ENCODE measurements around the gene ATP13A2.

Gene ATP13A2

DNA sequence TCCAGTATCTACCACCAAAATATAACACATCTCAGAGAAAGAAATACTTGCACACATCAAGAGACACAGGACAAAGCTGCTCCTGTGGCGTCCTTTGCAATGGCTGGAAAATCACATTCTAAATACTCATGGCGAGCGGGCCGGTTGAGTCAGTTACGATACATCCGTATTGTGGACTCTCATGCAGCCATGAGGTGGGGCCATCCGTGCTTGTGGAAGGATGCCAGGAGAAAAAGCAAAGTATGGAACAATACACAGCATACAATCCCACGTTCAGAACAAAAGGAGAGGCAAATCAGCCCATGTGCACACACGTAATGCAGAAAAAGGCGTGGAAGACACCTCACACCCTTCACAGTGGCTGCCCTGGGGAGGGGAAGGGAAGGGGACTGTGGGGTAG, 13.1 kb downstream of the ATP13A2 start:
- DNase-seq, result no peak

GRCh38 chr1:16996845-16997244, 14.9 kb downstream of the ATP13A2 start:
- DNase-seq, result no peak

- DNase-seq, result no peak
Observed at GRCh38 chr1:16993521-16994038, 18.1 kb downstream of the ATP13A2 start.

GRCh38 chr1:16992675-16993074, 19.1 kb downstream of the ATP13A2 start:
- DNase-seq, result no peak

DNA sequence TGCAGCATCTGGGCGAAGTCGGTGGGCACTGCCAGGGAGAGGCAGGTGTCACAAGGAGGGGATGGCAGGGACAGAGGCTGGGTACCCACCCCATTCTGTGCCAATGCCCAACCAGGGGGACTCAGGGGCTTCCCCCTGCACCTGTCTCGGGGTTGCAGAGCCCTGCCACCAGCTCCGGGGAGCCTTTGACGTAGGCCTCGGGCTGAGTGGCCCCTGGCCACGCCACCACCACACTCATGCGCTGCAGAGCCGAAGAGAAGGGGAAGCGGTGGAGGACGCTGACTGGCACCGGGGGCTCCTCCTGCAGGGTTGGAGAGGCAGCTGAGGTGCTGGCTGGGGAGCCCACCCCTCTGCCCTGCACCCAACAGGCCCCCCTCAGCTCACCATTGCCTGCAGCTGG, 19.6 kb downstream of the ATP13A2 start:
- DNase-seq, result no peak

- DNase-seq, result no peak
Observed at GRCh38 chr1:16991571-16991970, 20.2 kb downstream of the ATP13A2 start.

GRCh38 chr1:16989676-16990391, 21.9 kb downstream of the ATP13A2 start:
- DNase-seq, result no peak

- no peak for DNase-seq
Observed at GRCh38 chr1:16988210-16988609, 23.5 kb downstream of the ATP13A2 start.

GRCh38 chr1:16986962-16987361, 24.8 kb downstream of the ATP13A2 start:
- DNase-seq, result no peak

GRCh38 chr1:16986560-16986959, 25.2 kb downstream of the ATP13A2 start:
- DNase-seq, result no peak

DNA sequence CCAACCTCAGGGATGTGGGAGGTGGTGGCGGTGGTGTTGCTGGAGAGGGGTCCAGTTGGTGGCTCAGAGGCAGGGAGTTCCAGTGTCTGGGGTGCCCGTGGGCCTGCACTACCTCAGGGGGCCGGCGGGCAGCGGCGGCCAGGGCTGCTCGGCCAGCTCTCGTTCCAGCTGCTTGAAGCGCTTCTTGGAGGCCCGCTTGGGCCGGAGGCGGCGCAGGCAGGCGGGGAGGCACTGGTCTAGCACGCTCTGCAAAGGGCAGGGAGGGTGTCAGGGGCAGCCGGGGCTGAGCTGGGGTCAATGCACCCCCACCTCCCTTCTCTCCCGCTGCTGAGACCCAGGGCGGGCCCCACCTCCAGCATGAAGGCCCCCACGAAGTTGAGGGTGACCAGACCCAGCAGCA, 25.6 kb downstream of the ATP13A2 start:
- DNase-seq, result no peak

DNA sequence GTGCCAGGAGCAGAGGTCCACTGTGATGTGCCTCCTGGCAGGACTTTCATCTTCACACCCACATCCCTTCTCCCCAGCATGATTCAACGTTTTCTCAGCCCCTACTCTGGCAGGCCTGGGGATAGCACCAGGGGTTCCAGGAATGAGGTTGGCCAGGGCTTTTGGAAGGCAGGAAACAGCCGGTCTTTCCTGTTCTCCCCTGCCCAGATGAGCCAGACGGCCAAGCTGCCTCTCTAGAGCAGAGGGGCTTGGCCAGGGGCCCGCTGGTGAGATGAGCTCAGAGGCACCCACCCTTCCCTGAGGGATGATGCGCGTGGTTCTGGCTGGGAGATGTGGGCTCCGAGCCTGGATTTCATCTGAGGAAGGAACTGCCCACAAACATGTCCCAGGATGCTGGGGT, 27.0 kb downstream of the ATP13A2 start:
- no peak for DNase-seq

DNA sequence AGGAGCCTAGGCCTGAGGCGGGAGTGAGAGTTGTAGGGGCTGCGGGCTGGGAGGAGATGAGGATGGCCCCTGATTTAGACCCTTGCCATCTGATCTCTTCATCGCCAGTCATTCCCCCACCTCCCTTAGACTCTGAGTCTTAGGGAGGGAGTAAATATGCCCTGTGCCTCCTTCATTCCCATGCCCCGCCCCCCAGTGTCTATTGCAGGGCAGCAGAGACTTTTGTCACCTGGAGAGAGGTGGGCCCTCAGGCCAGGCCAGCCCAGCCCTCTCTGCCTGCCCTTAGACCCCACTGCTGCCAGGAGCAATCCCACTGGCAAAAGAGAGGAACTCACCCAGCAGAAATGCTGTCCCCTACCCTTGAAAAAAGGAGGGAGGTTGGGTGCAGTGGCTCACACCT, 28.1 kb downstream of the ATP13A2 start:
- no peak for DNase-seq

DNA sequence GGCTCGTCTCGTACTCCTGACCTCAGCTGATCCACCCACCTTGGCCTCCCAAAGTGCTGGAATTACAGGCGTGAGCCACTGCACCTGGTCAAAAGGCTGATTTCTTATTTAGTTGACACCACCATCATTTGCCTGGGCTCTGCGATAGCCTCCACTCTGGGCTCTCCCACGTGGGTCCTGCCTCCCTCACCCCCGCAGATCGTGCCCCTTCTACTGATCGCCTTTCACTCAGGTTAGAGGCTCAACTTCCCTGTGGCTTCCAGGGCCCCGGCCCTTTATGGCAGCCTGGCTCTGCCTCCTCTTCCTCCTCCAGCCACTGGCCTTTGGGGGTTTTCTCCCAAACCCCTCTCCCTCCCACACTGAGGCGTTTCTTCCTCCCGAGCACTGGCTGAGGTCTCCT, 28.8 kb downstream of the ATP13A2 start:
- DNase-seq, result no peak

- no peak for DNase-seq
Observed at GRCh38 chr1:16981269-16981849, 30.4 kb downstream of the ATP13A2 start.

DNA sequence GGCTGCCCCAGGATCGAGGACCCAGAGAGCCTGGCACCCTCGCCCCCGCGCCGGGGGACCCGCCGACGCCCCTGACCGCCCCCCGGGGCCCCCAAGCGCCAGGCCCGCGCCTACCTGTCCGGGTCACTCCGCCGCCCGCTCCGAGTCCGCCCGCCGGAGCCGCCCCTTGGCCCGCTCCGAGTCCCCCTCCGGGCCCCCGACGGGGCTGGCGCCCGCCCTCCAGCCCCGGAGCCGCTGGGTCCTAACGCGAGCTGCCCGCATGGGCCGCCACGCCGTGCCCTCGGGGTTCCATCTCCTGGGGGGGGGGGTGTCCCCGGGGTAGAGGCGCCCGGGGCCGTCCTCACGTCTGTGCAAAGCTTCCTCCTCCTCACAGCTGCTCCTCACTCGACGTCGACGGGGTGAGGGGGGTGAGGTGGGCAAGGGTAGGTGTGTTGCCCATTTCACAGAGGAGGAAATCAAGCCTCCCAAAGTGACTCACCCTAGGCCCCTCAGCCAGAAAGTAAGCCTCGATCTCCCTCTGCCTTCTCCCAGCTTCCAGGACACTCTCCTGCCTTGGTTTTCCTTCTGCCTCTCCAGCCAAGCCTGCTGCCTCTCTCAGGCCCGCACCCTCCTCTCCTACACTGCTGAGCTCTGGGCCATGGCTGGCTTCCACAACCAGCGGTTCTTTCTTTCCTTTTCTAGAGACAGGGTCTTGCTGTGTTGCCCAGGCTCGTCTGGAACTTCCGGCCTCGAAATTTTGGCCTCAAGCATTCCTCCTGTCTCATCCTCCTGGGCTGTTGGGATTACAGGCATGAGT, 31.1 kb downstream of the ATP13A2 start, which contains the start of gene MFAP2:
TSS of gene MFAP2 (minus strand) at position 148 of the 796 bp plus-strand sequence. CDS start 2,347 bp downstream, outside the sequence.
- no peak for DNase-seq

DNA sequence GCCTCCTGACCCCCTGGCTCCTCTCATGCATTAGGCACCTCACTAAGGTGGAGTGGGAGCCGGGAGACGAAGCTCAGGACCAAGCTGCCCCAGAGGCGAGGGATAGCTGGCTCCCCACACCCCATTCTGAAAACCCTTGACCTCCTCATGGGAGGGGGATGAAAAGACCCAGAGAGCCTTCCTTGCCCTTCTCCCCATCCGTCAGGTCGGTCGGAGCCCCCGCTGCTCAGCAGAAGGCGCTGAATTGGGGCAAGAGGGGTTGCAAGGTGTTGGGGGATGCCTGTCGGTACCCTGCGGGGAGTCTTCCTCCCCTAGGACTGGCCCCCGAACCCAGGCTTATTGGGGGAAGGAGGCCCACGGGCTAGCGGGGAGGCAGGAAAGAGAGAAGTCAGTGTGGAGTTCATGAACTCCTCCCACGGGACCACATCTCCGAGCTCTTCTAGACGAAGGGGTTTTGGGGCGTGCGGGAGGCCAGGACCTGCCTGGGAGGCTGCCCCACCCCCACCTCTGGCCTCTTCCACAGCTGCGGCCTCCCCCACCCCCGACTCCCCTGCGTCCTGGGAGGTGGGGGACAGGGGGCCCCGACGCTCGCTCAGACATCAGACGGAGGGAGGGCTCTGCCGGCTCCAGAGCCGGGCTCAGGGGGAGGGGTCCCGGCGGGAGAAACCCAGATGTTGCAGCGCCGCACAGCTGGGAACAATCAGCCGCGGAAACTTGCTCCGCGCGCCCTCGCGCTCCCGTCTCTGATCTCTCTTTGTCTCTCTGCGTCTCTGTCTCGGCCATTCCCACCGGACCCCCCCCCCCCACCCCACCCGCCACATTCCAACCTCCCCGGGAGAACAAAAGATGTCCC, 32.0 kb downstream of the ATP13A2 start:
- no peak for DNase-seq

DNA sequence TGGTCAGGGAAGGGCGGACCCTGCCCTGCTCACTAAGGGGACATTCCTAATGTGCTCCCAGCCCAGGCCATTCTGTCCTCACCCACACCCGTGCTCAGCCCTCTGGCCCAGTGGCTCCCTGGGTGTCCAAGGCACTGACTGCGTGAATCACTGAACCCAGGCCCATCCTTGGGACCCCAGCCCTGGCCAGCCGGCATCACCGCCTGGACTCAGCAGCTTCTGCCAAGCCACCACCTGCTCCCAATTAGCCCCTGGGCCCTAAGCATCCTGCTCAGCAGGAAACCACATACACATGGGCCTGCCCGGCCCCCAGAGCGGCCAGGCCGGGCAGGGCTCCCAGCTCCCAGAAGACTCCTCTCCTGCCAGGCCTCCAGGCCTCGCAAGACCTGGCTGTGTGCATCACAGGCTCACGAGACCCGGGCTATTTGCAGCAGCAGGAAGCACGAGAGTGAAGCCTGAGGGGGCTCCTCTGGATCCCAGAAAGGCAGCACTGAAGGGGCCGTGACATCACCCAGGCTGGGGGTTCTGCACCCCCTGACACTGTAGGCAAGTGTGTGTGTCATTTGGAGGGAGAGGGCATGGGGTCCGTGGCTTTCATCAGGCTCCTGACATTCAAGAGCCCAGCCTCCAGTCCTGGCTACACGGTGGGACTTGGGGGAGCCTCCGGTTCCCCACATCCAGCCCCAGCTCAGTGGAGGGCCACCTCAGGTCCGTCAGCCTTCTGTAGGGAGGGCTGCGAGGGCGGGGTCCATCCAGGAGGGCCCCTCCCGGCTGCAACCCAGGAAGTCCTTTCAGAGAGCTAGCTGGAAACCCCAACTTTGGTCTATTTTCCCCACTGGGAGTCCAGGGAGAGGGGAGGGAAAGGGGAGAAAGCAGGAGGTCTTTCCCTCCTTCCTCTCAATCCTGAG, 32.9 kb downstream of the ATP13A2 start:
- DNase-seq, result no peak

DNA sequence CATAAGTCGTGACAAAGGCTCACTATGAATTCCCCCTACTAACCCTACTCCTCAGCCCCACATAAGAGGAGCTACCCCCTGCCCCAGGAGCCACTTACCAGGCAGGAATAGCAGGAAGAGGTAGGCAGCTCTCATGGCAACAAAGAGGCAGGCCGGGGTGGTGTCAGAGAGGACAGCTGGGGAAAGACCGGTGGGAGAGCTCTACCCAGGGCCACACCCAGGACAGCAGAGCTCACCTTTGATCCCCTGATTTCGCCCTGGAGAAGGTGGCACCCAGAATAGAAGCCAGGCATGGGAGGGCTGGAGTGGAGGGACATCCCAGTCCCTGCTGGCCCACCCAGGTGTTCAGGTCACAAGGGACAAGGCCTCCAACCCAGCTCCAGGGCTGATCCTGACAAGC, 33.6 kb downstream of the ATP13A2 start:
- DNase-seq, result no peak

DNA sequence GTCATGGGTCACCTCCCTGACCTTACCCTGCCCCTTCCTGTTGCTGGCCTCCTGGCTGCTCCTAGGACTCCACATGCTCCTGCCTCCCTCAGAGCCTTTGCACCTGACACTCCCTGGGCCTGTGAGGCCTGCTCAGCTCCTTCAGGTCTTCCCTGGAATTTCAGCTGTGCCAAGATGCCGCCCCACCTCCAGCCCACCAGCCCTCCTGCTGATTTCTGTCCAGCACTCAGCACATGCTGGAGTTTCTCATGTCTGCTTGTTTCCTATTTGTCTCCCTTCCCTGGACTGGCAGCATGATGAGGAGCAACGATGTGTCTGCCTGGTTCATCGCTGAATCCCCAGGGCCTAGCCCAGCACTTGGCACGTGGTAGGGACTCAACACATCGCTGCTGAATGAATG, 34.4 kb downstream of the ATP13A2 start:
- no peak for DNase-seq

GRCh38 chr1:16976966-16977365, 34.8 kb downstream of the ATP13A2 start:
- no peak for DNase-seq

- DNase-seq, result no peak
Observed at GRCh38 chr1:16975838-16976237, 35.9 kb downstream of the ATP13A2 start.
